ENCODE measurements around the gene CACTIN.
A peak's percentile ranks its signal among the peaks of the same experiment; 100 is the strongest.
"Not testable (repeated sequence)": the region's sequence is repeated elsewhere in the genome, so short reads cannot be mapped to it uniquely, and the experiment has no call there.

Gene CACTIN

DNA sequence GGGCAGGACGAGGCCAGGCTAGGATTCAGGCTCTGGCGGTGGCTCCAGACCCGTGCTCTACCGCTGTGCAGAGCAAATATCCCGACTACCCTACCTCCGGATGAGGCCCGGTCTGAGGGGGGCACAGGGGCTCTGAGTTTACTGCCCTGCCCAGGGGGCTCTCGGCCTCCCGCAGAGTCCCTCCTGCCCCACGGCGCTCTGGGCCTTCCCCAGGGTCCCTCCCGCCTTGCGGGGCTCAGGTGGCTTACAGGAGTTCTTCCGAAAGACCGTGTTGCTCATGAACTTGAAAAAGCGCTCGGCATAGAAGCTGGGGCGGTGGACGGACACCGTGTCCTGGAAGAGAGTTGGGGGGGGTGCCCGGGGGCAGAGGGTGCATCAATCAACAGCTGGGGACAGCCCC lies 19.1 kb upstream of the CACTIN start:
- no peak for DNase-seq

DNA sequence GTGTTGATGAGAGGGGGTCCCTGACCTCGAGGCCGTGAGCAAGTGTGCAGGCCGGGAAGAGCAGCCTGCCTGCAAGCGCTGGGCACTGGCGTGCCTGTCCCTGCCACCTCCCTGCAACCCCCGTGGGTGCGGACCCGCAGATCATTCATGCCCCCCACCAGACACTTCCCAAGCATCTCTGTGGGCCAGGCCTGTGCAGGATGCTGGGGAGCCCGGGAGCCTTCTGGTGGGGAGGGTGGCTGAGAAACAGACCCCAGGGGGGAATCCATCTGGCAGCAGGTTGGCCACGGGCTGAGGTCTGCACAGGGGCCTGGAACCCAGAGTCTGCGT lies 18.4 kb upstream of the CACTIN start:
- no peak for DNase-seq

DNA sequence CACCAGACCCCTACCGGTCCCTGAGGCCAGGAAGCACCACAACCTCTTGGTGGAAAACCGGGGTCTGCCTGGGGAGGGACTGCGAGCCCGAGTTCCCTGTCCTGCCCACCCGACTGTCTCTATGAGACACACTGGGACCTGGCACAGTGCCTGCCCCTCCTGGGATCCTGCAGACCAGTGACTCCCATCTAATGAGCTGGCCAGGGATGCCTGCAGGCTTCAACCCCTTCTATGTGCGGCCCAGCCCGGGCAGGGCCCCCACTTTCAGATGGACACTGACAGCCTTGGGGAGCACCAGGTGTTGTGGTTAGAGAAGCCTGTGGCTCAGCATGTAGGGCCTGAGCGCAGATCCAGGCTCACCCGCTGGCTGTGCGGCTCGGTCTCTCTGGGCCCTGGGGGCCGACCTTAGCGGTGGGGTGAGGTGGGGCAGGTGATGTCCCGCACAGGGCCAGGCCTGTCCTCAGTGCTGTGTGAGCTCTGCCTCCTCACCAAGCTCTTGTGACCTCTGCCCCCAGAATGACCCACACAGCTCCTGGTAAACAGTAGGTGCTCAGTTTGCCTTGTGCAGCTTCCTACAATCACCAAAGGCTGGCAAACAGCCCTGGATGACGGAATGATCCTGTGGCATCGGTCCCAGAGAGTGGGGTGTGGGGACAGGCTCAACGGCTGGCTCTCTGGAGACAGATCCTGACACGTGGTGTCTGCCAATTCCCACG lies 17.9 kb upstream of the CACTIN start:
- DNase-seq: no peak

DNA sequence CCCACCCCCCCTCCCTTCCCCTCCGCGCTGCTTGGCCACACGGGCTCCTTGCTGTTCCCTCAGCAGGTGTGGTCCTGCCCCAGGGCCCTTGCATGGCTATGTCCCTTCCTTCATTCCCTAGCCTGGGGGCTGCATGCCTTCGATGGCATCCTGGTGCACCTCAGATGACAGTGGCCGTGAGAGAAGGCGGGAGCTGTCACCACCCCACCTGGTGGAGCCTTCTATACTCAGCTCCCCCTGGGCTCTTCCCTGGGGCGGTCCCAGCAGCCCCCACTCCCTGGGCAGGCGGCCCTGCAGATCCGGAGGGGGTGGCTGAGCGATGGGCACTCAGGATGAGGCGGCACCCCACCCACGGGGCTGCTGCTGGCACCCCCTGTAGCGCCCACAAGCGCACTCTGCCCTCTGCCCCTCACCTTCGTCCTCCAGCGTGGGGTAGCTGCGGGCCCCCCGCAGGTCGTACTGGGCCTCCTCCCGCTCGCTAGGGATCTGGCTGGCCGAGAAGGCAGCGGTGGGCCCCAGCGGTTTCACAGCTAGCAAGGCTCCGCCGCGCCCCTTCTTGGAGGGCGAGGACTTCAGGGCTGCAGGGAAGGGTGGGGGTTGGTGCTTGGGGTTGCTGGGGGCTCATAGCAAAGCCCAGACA lies 17.2 kb upstream of the CACTIN start:
- DNase-seq: no peak

DNA sequence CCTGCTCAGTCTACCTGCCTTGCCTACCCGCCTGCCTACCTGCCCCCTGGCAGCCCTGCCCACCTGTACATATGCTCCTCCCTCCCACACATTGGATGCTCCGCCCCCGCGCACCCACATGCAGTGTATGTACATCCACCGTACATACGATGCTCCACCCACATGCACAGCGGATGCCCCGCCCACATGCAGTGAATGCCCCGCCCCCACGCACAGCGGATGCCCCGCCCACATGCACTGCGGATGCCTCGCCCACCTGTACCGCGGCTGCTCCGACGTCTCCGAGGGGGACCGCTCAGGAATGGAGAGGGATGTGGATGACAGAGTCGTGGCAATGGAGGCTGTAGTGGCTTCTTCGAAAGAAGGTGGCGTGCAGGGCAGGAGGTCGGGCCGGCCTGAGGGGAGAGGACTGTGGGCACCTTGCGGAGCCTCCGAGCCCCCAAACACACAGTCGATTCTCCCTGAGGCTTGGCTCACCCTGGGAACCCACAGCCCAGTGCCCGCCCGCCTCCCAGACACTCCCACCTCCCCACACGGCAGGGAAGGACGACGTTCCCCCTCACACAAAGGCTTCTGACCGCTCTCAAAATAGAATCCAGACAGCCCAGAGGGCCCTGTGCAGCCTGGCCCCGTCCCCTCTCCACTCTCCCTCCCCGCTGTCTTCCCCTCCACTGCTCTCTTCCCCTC lies 16.5 kb upstream of the CACTIN start:
- peak in 1 of 2 donors; percentile 19 for DNase-seq

DNA sequence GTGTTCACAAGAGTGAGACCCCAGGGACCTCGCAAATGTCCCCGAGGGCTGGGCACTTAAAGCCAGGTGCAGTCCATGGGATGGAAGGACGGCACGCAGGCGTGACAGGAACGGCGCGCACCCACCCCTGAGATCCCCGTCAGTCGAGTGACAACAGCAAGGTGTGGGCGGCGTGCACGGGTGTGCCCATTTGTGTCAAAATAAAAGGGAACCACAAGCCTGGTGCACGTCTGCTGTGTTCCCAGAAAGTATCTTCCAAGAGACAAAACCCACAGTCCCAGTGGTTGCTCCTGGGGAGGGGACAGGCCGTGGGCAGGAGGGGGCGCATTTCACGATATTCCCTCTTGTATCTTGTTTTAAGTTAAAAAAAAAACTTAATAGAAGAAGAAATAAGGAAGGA lies 15.7 kb upstream of the CACTIN start:
- no peak for DNase-seq

DNA sequence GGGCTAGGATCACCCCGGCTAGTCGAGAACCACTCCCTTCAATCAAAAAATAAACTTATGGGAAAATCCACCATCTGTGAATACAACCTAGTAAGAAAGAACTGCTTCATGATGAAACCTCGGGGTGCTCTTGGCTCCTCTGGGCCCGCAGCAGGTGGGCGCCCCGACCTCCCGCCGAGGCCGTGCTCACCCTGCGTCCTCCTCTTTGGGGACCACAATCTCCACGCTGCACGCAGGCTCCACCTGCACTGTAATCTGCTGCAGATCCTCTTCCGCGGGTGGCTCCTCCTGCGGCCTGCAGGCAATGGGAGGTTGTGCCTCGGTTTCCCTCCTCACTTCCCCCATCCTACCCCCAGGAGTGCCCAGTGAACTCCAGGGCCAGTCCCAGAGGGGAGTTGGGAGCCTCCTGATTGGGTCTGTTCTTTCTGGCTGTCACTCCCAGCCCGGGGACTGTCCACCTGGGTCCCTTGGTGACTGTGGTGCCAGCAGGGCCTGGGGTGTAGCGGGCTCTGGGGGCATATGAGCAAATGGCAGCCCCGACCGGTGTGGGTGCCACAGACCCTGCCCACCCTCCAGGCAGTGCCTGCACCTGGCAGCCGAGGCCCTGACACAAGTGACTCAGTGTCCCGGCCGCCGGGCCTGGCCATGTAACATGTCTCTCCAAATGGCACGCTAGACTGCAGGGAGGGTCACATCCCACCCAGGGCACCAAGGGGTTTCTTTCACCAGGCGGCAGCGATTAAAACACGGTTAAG lies 15.1 kb upstream of the CACTIN start:
- DNase-seq: no peak

DNA sequence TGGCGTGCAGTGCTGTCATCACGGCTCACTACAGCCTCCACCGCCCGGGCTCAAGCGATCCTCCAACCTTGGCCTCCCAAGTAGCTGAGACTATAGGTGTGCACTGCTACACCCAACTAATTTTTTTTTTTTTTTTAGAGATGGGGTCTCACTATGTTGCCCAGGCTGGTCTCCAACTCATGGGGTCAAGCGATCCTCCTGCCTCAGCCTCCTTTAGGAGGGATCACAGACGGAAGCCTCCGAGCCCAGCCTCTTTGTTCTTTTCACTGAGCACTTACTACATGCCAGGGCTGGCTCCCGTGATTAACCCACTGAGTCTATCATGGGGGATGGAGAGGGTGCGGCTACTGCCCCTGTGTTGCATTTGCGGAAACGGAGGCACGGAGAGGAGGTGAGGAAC lies 12.9 kb upstream of the CACTIN start:
- no peak for DNase-seq

DNA sequence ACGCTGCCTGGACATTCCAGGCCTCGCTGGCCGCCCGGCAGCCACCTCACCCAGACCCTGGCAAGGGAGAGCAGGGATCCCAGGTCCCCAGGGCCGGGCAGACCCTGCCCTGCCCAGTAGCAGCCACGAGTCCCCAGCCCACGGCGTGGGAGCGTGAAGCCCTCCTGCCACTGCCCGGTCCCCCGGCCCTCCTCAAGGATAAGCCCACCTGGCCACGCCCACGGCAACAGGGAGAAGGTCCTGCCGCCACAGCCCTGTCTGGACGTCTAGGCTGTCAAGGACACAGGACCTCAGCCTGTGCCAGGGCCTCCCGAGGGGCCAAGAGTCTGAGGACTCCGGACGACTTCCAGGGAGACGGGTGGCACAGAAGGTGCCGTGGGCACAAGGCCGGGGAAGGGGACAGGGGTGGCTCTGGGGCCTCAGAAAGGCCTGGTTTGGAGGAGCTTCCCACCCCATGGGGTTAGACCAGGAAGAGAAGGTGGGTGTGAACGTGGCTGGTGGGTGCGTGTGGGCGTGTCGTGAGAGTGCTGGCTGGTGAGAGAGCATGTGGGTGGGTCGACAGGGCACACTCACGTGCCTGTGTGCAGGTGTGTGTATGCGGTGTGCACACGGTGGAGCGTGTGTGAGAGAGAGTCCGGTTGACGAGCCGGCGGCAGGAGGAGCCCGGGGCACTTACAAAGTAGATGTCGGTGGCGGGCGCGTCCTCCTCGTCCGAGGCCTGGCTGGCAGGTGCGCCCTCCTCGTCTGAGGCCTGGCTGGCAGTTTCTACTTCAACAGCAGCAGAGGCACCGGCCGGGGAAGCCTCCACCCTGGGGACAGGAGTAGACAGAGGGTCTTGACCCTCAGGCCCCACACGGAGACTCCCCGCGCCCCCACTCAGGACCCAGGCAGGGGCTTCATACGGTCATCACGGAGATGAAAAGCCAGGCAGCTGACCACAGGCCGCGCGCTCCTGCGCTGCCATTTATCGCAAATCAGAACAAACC lies 11.9 kb upstream of the CACTIN start:
- DNase-seq: no peak

DNA sequence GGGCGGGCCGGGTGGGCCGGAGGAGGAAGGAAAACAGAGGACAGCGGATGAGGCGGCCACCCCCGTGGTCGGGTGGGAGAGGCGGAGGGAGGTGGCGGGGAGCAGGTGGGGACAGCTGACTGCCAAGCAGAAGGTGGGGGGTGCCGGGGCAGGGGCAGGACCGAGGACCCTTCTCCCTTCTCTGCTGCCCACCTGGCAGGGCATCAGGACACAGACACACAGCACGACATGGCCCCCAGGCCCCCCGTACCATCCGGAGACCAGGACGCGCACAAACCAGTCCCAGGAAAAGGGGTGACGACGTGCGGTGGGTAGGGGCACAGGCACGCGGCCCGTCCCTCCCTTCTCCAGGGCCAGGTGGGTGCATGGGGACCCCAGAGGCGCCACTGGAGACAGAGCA lies 11.0 kb upstream of the CACTIN start:
- DNase-seq: no peak

DNA sequence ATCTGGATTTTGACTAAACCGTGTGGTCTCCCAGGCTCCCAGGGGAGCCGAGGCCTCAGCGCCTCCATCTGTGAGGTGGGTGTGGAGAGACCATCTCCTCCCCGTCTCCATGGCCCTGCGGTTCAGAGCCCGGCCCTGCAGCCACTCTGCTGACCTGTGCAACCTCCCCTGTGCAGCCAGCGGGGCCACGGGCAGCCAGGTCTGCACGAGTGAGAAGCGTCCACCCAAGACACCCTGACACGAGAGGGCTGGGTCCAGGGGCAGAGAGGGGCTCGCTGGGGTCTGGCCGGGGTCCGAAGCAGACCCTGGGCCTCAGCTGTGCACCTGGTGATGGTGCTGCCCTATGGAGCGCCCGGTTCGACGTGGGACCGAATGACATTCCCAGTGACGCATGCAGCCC lies 10.4 kb upstream of the CACTIN start:
- DNase-seq: no peak

DNA sequence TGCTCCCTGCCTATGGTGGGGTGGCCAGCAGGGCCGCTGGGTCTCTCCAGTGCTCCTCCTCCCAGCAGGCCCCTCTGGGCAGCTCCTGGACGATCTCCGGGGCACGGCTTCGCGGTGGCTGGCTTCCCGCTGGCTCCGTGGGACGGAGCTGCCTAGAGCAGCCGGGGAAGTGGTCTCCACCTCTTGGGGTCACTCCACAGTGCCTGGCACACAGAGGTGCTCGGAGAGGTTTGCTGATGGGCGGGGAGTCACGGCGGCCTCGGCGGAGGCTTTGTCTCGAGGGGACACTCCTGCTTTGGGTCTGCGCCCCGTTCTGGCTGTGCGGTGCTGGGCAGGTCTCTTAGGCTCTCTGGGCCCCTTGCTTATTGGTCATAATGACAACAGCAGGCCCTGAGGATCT lies 9.9 kb upstream of the CACTIN start:
- DNase-seq: no peak

DNA sequence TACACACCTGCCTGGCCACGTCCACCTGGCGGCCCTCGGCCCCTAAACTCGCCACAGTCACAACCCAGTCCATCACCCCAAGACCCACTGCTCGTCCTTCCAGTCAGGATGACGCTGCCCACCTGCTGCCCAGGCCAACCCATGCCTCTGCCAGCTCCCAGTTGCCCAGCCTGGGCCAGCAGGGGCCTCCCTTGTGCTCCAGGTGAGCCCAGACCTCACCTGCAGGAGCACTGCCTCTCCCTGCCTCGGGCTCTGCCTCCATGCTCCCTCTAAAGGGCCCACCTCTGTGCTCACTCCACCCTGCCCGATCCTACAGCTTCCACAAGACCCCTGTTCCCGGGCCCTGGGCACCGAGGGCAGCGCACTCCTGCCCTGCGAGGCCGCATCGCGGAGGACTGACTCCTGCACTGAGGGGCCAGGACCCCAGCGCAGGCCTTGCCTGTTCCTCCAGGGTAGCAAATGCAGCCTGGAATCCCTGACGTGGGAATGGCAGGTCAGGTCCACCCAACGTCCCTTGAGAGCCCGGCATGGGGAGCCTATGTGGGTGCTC lies 8.0 kb upstream of the CACTIN start:
- no peak for DNase-seq

DNA sequence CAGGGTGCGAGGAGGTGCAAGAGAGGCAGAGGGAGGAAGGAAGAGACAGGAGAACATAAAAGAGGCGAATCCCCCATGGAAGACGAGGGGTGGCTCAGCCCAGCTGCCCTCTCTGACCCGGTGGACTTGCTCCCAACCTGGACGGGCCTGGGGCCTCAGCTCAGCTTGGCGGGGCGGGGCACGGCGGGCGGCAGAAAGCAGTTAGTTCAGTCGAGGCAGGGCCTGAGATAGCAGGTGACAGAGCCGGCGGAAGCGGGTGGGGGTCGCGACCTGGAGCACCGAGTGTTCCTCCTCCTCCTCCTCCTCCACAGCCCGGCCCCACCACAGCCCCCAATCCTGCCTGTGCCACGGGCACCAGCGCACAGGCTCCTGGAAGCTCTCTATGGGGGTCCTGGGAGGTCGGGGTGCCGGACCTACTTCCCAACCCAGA lies 7.0 kb upstream of the CACTIN start:
- no peak for DNase-seq

DNA sequence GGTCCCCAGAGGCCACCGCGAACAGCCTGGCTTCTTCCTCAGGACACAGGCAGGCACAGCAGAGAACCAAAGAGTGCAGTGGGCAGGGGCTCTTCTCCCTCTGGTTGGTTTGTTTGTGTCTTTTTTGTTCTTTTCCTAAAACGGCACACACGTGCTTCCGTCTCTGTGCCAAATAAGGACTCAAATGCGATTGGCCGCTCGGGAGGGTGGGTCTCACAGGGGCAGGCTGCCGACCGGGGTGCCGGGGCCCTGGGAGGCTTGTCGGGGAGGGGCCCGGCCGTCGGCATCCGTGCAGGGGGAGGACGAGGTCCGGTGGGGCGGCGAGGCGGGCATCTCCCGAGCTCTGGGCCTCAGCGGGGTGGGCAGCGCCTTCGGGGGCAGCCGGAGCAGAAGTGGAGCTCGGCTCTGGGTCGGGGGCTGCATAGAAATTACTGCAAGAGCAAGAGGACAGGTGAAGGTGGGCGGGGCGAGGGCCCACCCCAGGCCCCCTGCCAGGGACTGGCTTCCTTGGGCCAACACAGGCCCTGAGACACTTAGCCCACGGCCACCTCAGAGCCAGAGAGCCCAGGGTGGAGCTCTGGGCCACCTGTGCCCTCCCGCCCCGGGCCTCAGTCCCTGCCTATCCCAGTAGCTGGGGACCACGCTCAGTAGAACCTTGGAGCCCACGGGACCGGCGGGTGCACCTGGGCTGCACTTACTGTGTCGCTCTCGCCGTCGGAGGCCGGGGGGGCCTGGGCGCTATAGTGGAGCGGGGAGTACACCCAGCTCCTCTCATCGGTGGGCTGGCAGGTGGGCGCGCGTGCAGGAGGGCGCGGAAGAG lies 6.4 kb upstream of the CACTIN start:
- DNase-seq: no peak

DNA sequence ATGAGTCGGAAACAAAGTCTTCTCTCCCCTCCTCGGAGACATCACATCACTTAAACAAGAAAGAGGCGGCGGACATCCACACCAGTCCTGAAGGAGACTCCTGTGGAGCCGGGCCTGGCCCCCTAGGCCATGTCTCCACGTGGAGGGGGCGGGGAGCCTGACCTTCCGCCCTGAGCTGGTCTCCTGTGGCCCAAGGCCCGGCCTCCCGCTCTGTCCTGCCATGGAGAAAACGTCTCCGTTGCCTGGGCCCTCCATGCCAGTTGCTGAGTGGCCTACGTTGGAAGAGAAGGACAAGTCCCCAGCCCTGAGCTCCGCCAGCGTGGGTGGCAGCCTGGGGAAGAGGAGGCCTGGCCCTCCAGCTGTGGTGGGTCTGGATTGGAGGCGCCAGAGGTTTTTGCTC lies 5.5 kb upstream of the CACTIN start:
- DNase-seq: no peak

DNA sequence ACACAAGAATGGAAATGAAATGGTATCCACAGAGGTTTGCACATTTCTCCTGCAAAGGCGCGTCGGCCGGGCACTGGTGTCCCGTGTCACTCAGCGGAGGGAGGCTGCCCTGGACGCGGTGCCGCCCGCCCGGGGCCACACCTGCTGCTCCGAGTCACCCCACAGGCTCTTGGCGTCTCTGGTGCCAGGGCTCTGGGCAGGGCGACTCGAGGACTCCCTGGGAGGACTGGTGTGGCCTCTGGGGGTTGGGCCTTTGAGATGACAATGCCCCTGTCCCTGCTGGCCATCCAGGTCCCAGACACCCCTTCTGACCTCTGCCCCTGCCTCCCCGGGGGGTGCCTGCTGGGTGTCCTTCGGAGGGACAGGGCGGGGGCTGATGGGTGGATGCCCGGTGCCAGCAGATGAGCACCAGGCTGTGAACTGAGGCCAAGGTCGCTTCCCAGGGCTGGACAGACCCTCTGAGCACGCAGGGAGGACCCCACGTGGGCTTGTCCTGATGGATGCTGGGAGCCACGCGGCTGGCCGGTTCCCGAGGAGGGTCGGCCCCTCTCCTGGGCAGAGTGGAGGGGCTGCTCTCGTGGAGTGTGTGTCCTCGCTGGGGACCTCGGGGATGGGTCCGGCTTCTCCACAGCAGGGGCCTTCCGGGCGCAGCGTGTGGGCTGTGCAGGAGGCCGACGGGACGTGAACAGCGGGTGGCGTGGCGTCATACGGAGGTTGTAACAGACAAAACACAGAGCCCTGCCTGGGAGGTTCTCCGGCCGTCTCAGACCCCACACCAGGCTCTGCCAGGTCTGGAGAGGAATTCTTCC lies 4.7 kb upstream of the CACTIN start:
- no peak for DNase-seq

DNA sequence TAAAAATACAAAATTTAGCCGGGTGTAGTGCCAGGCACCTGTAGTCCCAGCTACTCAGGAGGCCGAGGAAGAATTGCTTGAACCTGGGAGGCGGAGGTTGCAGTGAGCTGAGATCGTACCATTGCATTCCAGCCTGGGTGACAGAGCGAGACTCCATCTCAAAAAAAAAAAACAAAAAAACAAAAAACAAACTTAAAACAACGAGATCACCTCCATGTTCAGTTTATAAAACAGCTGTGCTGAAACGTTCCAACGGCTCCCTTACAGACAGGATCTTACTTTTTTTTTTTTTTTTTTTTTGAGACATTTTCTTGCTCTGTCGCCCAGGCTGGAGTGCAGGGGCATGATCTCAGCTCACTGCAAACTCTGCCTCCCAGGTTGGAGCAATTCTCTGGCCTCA lies 2.2 kb upstream of the CACTIN start:
- not testable (repeated sequence) for DNase-seq

DNA sequence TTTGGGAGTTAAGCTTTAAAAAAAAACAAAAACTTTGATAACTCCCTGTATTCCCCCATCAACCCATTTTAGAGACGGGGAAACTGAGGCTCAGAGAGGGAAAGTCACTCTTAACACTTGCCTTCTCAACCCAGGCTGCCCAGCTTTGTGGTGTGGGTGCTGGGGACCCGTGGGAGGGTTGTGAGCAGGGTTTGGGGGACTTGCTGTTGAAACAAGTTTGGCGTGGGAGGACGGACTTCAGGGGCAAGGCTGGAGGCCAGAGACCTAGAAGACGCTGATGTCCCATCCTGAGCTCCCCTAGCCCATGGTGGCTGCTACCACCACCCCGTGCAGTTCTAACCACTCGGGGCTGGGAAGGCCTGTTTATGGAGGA lies 747 bp upstream of the CACTIN start:
- no peak for DNase-seq

DNA sequence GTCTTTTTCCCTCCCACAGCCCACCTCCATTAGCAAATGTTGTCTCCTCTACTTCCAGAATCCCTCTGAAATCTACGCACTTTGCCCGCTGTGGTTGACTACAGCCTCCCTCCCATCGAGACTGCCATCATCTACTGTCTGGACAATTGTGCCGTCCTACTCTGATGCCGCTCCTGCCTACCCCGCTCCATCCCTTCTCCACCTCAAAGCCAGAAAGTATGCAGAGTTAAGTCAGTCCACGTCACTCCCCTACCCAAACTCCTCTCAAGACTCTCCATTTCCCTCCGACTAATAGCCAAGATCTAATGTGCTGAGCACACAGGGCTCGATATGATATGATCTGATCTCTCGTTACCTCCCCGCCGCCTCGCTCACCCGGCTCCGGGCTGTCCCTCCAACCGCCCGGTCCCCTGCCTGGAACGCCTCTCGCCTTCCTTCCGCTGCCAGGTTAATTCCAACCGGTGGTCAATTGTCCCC lies 556 bp downstream of the CACTIN start:
- DNase-seq: no peak
